IPS-NIHi7 (cell line): ENCODE measurements around the gene RAD51B.

Experiments used
- DNase-seq: peaks from one replicate; pipeline ENCODE4 v3.0.0; 2012; ENCODE audit warnings: mixed read lengths; ENCODE audit errors: extremely low spot score

RAD51B gene

GRCh38 chr14:68723808-68724268, 904.3 kb downstream of the RAD51B start:
- DNase-seq, result no peak

- DNase-seq, result no peak
Observed at GRCh38 chr14:68724914-68725313, 905.3 kb downstream of the RAD51B start.

- DNase-seq, result no peak
Observed at GRCh38 chr14:68726093-68726695, 906.6 kb downstream of the RAD51B start.

- DNase-seq, result no peak
Observed at GRCh38 chr14:68727315-68728047, 907.9 kb downstream of the RAD51B start.

GRCh38 chr14:68728342-68729106, 908.9 kb downstream of the RAD51B start:
- no peak for DNase-seq

- DNase-seq, result no peak
Observed at GRCh38 chr14:68729556-68729955, 910.0 kb downstream of the RAD51B start.

GRCh38 chr14:68730348-68730747, 910.8 kb downstream of the RAD51B start:
- no peak for DNase-seq

GRCh38 chr14:68730811-68731425, 911.3 kb downstream of the RAD51B start:
- DNase-seq, result peak; percentile 50

GRCh38 chr14:68733086-68733914, 913.7 kb downstream of the RAD51B start:
- DNase-seq, result no peak

- no peak for DNase-seq
Observed at GRCh38 chr14:68734231-68734732, 914.7 kb downstream of the RAD51B start.

- DNase-seq, result no peak
Observed at GRCh38 chr14:68735856-68736255, 916.3 kb downstream of the RAD51B start.

- DNase-seq, result peak; percentile 50
Observed at GRCh38 chr14:68736471-68736871, 916.9 kb downstream of the RAD51B start.

- DNase-seq, result no peak
Observed at GRCh38 chr14:68737086-68737485, 917.5 kb downstream of the RAD51B start.

GRCh38 chr14:68738559-68738958, 919.0 kb downstream of the RAD51B start:
- DNase-seq, result no peak

GRCh38 chr14:68739701-68740100, 920.1 kb downstream of the RAD51B start:
- no peak for DNase-seq

- no peak for DNase-seq
Observed at GRCh38 chr14:68740788-68741476, 921.4 kb downstream of the RAD51B start.

- DNase-seq, result no peak
Observed at GRCh38 chr14:68741477-68741791, 921.9 kb downstream of the RAD51B start.

- no peak for DNase-seq
Observed at GRCh38 chr14:68741839-68742470, 922.4 kb downstream of the RAD51B start.

GRCh38 chr14:68744613-68745012, 925.0 kb downstream of the RAD51B start:
- DNase-seq, result no peak

- no peak for DNase-seq
Observed at GRCh38 chr14:68747393-68747792, 927.8 kb downstream of the RAD51B start.
